ENCODE results near the gene HSPA12B. TPM values are rescaled to one million over a fixed set of nuclear protein-coding genes. Genes with fewer than 3 reads are reported as not detected.

The HSPA12B gene, protein sequence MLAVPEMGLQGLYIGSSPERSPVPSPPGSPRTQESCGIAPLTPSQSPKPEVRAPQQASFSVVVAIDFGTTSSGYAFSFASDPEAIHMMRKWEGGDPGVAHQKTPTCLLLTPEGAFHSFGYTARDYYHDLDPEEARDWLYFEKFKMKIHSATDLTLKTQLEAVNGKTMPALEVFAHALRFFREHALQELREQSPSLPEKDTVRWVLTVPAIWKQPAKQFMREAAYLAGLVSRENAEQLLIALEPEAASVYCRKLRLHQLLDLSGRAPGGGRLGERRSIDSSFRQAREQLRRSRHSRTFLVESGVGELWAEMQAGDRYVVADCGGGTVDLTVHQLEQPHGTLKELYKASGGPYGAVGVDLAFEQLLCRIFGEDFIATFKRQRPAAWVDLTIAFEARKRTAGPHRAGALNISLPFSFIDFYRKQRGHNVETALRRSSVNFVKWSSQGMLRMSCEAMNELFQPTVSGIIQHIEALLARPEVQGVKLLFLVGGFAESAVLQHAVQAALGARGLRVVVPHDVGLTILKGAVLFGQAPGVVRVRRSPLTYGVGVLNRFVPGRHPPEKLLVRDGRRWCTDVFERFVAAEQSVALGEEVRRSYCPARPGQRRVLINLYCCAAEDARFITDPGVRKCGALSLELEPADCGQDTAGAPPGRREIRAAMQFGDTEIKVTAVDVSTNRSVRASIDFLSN
- total RNA-seq: 3.2 TPM

DNA sequence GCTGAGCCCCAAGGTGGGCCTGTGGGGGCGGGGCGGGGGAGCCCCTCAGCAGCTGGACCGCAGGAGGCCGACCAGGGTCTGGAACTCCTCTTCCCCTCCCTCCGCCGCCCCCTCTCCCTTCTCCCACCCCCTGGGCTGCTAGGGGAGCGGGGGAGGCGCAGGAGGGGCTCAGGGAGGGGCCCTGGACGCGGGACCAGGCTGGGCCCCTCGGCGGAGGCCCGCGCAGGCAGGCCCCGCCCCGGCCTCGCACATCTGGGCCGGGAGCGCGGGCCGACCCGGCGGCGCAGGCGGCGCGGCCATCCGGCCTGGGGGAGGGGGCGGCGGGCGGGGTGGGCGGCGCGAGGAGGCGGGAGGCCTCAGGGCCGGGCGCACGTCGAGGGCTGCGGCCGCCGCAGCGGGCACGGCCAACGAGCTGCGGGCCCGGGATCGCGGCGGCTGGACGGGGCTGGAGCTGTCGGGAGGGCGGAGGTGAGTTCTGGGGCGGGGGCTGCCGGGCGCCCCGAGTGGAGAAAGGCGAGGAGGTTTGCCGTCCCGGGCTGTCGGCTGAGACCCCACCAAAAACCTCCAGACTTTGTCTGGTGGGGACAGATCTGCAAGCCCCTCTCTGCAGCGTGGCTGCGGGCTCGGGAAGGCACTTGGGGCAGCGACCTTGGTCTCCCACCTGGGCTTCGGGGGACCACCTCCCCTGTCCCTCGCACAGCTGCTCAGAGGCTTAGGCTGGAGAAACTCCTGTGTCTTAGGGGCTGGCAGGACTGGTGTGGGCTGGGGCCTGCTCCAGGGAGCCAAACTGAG, at the start of gene HSPA12B:
Gene HSPA12B (plus strand): TSS at position 359 of the 792 bp plus-strand sequence. CDS start 5,990 bp downstream, outside the sequence.

DNA sequence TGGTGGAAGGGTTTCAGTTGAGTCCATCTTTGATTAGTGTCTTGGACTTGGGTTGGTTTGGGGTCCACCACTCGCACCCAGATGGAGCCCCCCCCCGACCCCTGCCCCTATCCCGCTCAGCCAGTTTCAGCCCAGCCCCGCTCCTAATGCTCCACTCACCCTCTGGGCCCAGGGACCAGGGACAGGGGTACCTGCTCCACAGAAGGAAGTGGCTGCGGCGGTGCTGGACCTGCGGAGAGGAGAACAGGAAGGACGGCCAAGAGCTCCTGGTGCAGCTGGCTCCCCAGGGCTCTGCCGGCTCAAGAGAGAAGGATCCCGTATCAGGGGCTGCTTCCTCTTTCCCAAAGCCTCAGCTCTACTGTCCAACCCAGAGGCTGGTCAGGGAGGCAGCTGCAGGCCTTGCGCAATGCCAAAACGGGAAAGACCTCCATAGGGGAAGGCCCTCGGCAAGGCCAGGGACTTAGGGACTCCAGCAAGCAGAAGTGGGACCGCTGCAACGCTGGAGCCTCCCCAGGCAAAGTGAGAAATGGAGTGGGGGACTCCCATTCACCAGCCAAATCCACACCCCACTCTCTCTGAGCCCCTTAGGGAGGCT, 20.1 kb upstream of the HSPA12B start, which contains the start of gene SIGLEC1:
Gene SIGLEC1 (minus strand): TSS at position 322 of the 595 bp plus-strand sequence. CDS start 5,472 bp downstream, outside the sequence.

DNA sequence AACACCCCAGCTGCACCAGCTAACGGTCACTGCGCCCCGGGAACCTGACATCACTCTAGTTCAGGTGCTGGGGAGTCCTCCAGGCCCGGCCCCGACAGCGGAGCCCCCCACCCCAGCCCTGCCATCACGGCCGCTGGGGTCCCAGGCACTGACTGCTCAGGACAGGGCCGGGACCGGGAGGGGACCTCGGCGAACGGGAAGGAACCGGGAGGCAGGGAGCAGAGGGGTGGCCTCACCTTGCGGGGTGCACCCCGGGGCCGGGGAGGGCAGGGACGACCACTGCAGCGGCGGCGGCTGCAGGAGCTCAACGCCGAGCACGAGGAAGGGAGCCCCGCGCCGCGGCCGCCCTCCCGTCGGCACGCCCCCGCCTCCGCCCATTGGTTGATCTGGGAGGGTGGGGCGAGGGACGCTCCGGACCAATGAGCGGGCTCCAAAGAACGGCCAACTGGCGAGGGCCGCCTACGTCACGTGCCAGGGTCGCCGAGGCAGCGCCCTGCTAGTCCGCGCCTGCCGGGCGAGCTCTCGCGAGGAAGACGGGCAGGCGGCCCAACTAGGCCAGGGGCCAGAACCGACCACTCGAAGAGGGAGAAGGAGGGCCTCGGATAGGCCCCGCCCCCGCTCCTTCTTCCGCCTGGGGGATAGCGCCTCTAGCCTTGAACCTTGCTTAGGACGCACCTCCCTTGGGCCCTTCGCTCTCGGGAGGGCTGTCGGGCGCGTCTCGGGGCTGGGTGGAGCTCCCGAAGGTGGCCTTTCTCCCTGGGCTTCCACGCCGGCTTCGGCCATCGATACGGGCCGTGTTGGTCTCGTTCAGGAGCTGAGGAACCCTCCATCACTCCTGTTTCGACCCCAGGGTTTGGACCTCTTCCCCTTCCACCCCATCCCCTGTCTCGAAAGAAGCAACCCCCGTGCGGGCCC, 35.2 kb downstream of the HSPA12B start, which contains the start of gene ADISSP:
Gene ADISSP (minus strand): TSS at position 327 of the 915 bp plus-strand sequence. CDS start 7,653 bp downstream, outside the sequence.

DNA sequence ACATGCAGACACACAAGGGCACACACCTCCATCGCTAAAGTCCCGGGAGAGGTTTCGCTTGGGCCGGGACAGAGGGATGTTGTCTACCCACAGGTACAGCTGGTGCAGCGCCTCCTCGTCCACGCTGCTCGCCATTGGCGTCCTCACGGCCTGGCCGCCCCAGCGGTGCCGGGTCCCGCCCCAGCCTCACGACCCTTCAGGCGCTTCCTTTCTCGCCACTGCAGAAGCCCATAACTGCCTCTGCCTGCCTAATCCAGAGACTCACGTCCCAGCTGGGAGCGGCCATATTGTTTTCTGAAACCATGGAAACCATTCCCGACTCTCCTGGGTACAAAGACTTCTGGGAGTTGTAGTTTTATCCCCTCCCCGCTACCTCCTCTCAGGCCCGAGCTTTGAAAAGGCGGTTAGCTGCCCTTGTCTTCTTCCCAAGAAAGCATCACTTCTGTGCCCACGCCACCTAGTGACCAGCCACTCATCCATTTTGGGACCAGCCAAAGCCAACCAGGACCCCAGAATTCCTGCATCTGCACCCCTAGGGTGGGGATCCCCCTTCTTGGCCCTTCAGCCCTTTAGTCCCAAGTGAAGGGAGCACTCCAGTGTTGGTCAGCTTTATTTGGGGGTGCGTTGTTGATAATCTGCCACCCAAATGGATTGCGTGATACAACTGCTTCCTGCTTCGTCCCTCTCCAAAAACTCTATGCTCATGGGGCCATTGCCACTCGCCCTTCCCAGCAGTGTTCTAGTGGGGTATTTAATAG, 48.8 kb downstream of the HSPA12B start, which contains the start of gene SPEF1:
Gene SPEF1 (minus strand): TSS at position 296 of the 758 bp plus-strand sequence. CDS start 161 bp downstream, at position 135.

DNA sequence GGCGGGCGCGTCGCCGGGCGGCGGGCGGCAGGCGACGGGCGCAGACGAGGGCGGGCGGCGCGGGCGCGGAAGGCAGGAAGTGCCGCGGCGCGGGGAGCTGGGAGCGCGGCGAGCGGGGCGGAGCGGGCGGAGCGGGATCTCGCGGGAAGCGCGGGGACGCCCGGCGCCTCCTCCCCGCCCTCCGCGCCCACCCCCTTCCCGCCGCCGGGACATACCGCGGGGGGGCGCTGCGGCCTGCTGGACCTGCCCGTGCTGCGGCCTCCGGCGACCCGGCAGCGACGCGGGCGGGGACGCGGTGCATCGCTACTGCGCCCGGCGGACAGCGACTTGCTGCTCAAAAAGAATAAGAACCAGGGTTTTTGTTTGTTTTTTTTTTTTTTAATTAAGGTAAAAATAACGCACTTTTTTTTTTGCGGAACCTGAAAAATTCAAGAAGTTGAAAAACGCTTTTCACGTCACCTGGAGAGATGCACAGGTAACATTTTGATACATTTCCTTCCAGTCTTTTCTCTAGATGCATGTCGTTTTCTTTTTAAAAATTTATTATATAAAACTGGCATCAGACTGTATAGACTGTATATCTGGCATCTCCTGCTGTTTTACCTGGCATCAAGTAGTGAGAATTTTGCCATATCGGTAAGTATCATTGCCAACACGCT, 54.3 kb downstream of the HSPA12B start, which contains the start of gene CENPB:
Gene CENPB (minus strand): TSS at position 76 of the 659 bp plus-strand sequence. CDS start 257 bp downstream, outside the sequence.

DNA sequence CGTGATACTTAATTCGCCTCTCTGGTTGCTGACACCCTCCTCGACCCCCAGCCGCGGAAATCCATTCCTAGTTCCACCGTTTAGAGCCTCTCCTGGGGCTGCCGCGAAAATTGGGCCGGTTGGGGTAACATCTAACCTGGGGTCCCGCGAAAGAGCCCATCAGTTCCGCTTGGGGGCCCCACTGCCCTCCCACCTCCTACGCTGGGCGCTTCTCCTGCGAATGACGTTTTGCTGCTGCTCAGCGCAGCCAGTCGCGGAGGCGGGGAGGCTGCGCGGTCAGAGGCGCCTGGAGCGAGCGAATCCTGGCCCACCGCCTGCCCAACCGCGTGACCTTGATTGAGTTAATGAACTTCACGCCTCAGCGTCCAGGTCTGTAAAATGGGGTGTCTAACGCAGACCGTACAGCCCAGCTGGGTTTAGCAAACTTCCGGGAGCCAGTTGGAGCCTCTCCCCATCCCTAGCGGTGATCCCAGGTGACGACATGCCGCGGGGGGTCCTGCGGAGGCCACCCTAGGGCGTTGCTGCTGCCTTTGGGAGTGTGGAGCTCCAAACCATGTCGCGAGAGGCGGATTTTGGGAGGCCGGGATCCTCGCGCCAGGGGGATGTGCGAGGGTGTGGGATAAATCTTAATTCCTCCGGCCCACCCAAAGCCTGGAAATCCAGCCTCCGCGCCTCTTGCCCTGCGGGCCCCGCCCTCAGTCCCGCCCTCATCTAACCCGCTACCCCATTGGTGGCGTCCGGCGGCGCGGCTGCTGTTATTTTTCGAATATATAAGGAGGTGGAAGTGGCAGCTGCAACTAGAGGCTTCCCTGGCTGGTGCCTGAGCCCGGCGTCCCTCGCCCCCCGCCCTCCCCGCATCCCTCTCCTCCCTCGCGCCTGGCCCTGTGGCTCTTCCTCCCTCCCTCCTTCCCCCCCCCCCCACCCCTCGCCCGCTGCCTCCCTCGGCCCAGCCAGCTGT, 63.3 kb downstream of the HSPA12B start, which contains the start of gene CDC25B:
Gene CDC25B (plus strand): TSS at position 800 of the 958 bp plus-strand sequence. CDS start 222 bp downstream, outside the sequence.

Other genes starting within 250 kb of the HSPA12B start
- not detected for gene GFRA4, start 69.3 kb upstream of the HSPA12B start, total RNA-seq
- gene ADAM33, start 50.7 kb upstream of the HSPA12B start, total RNA-seq: 2.5 TPM
- gene SIGLEC1, start 20.1 kb upstream of the HSPA12B start, total RNA-seq: 0.23 TPM
- 17.3 TPM for gene ADISSP, start 35.1 kb downstream of the HSPA12B start, total RNA-seq
- gene SPEF1, start 48.8 kb downstream of the HSPA12B start, total RNA-seq: 5.1 TPM
- gene CENPB, start 54.1 kb downstream of the HSPA12B start, total RNA-seq: 45.7 TPM
- gene CDC25B, start 63.6 kb downstream of the HSPA12B start, total RNA-seq: 10.1 TPM
- gene AP5S1, start 87.9 kb downstream of the HSPA12B start, total RNA-seq: 8.1 TPM
- 12.7 TPM for gene MAVS, start 114.1 kb downstream of the HSPA12B start, total RNA-seq
- 50.3 TPM for gene PANK2, start 156.7 kb downstream of the HSPA12B start, total RNA-seq

All from diencephalon (tissue), 1 donor.